Right lobe of liver (tissue), 6 donors: ENCODE data around the gene CPT1A. TPM values are rescaled to one million over a fixed set of nuclear protein-coding genes. Genes with fewer than 3 reads are reported as not detected.

Source experiments
- ATAC-seq, 4 donors: fragments of 200-7000 bp; cut with Tn5 transposase; one replicate each; pipeline ENCODE4 v1.9.1; 2020; ENCODE audit warnings: mild to moderate bottlenecking in 4 of 4, moderate library complexity in 4 of 4
- DNase-seq, 3 donors: peaks; one replicate each; pipeline ENCODE4 v3.0.0-alpha.2; 2020
- H3K27ac ChIP-seq, 3 donors: fragments of 200-600 bp; one replicate each; pipeline ENCODE4 v1.8.0; 2022
- H3K27me3 ChIP-seq, 2 donors: fragments of 200-600 bp; one replicate each; pipeline ENCODE4 v1.8.0; 2022
- H3K36me3 ChIP-seq, 4 donors: fragments of 200-600 bp; sonication (generic) in 1 of 4; one replicate each; pipeline versions ENCODE4 v1.5.1 to v1.8.0; 2017 to 2022; ENCODE audit warnings: control low read depth in 1 of 4
- H3K4me1 ChIP-seq, 4 donors: fragments of 200-600 bp; sonication (generic) in 1 of 4; one replicate each; pipeline versions ENCODE4 v1.5.1 to v1.8.0; 2017 to 2022; ENCODE audit warnings: control low read depth in 1 of 4
- H3K4me3 ChIP-seq, 3 donors: fragments of 200-600 bp; one replicate each; pipeline ENCODE4 v1.8.0; 2022
- H3K9me3 ChIP-seq, 4 donors: fragments of 200-600 bp; sonication (generic) in 1 of 4; one replicate each; pipeline versions ENCODE4 v1.5.1 to v1.8.0; 2017 to 2022; ENCODE audit warnings: control low read depth in 1 of 4
- CTCF ChIP-seq, 4 donors: fragments of 200-600 bp in 3 of 4; fragments of 450-650 bp in 1 of 4; IDR thresholded peaks; one replicate each; pipeline versions ENCODE4 v1.5.1 to v1.8.0; 2016 to 2022; ENCODE audit warnings: antibody characterized with exemption in 4 of 4, mild to moderate bottlenecking in 2 of 4
- POLR2A ChIP-seq: fragments of 450-650 bp; IDR thresholded peaks from one replicate; pipeline ENCODE4 v1.6.1; 2017; ENCODE audit warnings: antibody characterized with exemption, mild to moderate bottlenecking
- WGBS: methylation state at CpG from one replicate; pipeline ENCODE4 v1.1.6; 2018; ENCODE audit warnings: low coverage, low lambda C conversion rate; ENCODE audit not compliant: insufficient coverage; ENCODE audit errors: missing lambda C conversion rate; 5-methylcytosine and 5-hydroxymethylcytosine counted together
- intact Hi-C, 2 donors: fragments of 100-400 bp; cut with DNase I; formaldehyde crosslinking; loops; one replicate each; pipeline versions ENCODE4 v1.11.2 to v1.14.1; 2022
- total RNA-seq, 6 experiments: library from RNA; depleted of rRNA in 2 of 6; stranded (reverse); fragments of >200 nt in 2 of 6; fragmentation: NEBNext Ultra II Directional in 3 of 6; extraction: Animal tissue kit (Norgen Biotek cat#: 25700) in 3 of 6; gene quantifications; one replicate each; pipeline versions ENCODE4 v1.1.0 to v1.2.4, GENCODE V29; 2016 to 2023
- donor health status: DM: no; HTN: yes; CAD: no.
- donor health status: DM: no; HTN: no; CAD: no.
- donor health status: DM: no; HTN: no; CAD: no.
- donor health status: DM: no; HTN: yes; CAD: no.
- donor health status: DM: no; HTN: yes; CAD: no.

CPT1A gene
- total RNA-seq, 6 experiments from 2014 or later: 30.5 to 152 (median 90.8) TPM

GRCh38 chr11:68865241-68865640 is 23.5 kb upstream of the CPT1A start:
- no peaks in the 10 kb centered on the region for H3K36me3 ChIP-seq
- no peaks in the 10 kb centered on the region for H3K27me3 ChIP-seq
- ATAC-seq: peak in 1 of 4 donors; percentile 43
- H3K4me1 ChIP-seq: no peaks in the 10 kb centered on the region
- H3K27ac ChIP-seq: no peak overlapping the region
- intact Hi-C loops: no loop called here
- TF ChIP-seq CTCF (IDR thresholded peaks at IDR 0.05): no peak
- no peak for TF ChIP-seq POLR2A
- WGBS: 80% methylated on average over 1 of the region's 11 CpGs
- H3K4me3 ChIP-seq: no peak overlapping the region
- H3K9me3 ChIP-seq: no peaks in the 10 kb centered on the region
- DNase-seq: peak in 1 of 3 donors; percentile 47

- H3K36me3 ChIP-seq: no peaks in the 10 kb centered on the region
- TF ChIP-seq CTCF (IDR thresholded peaks at IDR 0.05) (no peak), POLR2A (no peak)
- WGBS: 80% methylated on average over 2 of the region's 3 CpGs
- DNase-seq (peak in 1 of 3 donors; percentile 9), ATAC-seq (no peak)
- H3K27me3 ChIP-seq: no peaks in the 10 kb centered on the region
- H3K4me3 ChIP-seq: no peak overlapping the region
- no peak overlapping the region for H3K27ac ChIP-seq
- no peaks in the 10 kb centered on the region for H3K4me1 ChIP-seq
- intact Hi-C loops: no loop called here
- H3K9me3 ChIP-seq: no peaks in the 10 kb centered on the region
Observed at GRCh38 chr11:68863553-68864265, 22.0 kb upstream of the CPT1A start.

- H3K4me1 ChIP-seq: peaks cover 2 to 8% (median 6%) of the 10 kb centered on the region in 4 donors
- H3K4me3 ChIP-seq: no peak overlapping the region
- WGBS: 68% methylated on average over 6 of the region's 6 CpGs
- DNase-seq: peak in 1 of 3 donors; percentile 36
- no peaks in the 10 kb centered on the region for H3K9me3 ChIP-seq
- intact Hi-C loops: no loop called here
- no peak for ATAC-seq
- H3K27ac ChIP-seq: no peak overlapping the region
- TF ChIP-seq CTCF (IDR thresholded peaks at IDR 0.05) (no peak), POLR2A (no peak)
- no peaks in the 10 kb centered on the region for H3K36me3 ChIP-seq
- H3K27me3 ChIP-seq: no peaks in the 10 kb centered on the region
Observed at GRCh38 chr11:68862421-68862820, 20.7 kb upstream of the CPT1A start.

- no peak for ATAC-seq
- TF ChIP-seq CTCF (IDR thresholded peaks at IDR 0.05): no peak
- TF ChIP-seq POLR2A: no peak
- intact Hi-C loops: no loop called here
- no peaks in the 10 kb centered on the region for H3K27me3 ChIP-seq
- peaks cover 5 to 19% (median 11%) of the 10 kb centered on the region in 4 donors for H3K4me1 ChIP-seq
- H3K4me3 ChIP-seq: no peak overlapping the region
- no peak for DNase-seq
- 80% methylated on average over 7 of the region's 8 CpGs for WGBS
- H3K27ac ChIP-seq: peak overlapping the region in 1 of 3 donors; percentile 75
- H3K36me3 ChIP-seq: no peaks in the 10 kb centered on the region
- H3K9me3 ChIP-seq: no peaks in the 10 kb centered on the region
Observed at GRCh38 chr11:68859123-68859522, 17.4 kb upstream of the CPT1A start.
